T-helper 9 cell (primary cell): ENCODE data around the gene ROBO1.
"Not testable (repeated sequence)": the region's sequence is repeated elsewhere in the genome, so short reads cannot be mapped to it uniquely, and the experiment has no call there.

Experiments
- DNase-seq: peaks from one replicate; pipeline ENCODE4 v3.0.0-alpha.2; 2020

ROBO1 gene

DNA sequence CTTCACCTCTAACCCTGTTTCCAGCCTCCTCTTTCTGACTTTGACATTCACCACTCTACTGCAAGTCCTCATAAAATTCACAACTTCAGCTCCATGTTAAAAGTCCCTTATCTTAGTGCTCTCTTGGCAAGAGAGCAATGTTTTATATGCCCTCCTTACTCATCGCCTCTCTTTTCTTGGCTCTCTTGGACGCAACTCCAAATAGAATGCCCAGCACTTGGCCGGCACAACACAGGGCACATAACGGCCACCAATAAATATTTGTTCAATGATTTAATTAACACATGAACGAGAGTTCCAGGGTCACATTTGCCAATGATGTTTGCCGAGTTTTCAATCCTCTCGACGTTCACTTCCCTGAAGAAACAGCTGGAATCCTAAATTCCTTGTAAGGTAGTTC is 401.4 kb downstream of the ROBO1 start:
- DNase-seq = no peak

DNA sequence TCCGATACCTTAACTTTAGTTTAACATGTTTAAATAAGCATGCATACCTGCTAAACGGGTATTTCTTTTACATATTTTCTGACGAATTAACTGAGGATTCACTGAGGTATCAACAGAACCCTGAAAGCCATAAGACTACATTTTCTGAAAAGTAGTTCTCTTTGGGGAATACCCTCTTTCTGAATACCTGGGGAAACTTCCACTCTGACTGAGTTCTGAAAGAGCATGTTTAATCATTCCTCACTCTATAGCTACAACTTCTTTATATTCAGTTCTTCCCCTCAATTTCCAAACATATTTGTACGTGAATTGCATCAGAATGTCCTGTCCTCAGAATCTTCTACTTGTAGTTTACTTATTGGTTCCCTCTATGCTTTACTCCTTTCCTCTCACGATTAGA is 403.0 kb downstream of the ROBO1 start:
- no peak for DNase-seq

DNA sequence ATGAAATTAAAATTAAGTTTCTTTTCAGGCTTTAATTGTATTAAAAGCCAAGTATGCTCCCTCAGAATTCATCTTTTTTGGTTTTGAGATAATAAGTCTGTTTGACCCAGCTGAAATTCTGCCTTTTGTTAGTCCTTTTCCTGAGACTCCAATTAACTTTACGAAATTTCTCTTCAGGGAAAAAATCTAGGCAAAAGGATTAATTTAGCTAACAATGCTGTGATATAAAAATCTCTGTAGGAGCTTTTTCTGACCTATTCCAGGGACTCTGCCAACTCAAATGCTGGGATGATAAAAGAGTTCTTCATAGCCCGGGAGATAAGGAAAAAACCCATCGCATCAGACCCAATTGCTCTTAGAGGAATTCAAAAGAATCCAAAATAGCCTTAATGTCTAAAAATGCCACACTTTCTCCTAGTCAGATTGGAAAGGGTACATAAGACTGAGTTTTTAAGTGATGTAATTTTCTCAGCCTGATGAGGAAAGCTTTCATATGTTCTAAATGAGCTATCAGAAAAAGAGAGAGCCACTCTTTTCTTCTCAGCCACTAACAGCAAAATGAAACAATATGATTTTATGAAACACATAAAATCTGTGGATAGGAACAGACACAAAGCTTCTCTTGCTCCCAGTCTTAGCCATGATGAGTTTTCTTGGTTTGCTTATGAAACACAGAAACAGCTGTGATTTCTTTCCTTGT is 405.1 kb downstream of the ROBO1 start:
- DNase-seq = no peak

DNA sequence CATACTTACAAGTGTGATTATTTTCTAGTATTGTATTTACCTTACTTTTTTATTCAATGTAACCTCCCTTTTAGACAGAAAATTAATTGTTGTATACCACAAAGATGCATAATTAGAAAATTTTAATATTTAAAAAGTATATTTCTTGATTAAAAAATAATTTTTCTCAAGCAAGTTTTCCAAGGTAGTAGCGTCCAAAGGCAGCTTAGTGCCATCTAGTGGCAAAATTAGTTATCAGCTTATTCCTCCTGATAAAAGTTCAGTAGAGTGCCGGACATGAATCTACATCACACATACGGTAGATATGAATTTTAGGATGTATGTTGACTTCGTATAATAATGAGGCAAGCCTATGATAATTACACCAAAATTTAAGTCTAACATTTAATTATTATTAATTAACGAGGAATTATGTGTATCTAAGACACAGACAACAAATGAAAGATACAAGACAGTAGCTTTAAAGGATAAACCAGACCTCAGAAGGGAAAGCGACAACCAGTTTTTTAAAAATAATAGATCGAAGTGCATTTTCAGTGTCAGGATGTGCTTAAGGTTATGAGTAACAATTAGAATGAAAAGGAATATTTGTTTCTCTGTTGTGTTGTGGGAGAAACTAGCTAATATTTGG is 405.9 kb downstream of the ROBO1 start:
- DNase-seq = no peak

DNA sequence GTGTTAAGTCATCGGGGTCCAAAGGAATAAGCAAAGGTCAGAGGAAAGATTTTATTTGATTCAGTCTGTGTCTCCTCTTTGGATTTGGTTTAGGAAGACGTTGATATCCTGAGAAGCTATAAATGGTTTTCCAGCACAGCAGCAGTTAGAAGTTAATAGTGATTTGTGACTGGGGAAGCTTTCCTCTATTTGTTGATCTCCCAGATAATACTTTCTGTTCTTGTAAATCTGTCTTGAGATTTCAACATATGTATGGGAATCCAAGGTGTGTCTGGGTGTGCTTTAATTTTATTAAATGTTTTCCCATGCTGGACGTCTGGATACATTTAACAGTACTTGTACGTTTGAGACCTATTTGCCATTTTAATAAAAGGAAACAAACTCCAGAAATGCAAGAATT is 409.5 kb downstream of the ROBO1 start:
- no peak for DNase-seq

DNA sequence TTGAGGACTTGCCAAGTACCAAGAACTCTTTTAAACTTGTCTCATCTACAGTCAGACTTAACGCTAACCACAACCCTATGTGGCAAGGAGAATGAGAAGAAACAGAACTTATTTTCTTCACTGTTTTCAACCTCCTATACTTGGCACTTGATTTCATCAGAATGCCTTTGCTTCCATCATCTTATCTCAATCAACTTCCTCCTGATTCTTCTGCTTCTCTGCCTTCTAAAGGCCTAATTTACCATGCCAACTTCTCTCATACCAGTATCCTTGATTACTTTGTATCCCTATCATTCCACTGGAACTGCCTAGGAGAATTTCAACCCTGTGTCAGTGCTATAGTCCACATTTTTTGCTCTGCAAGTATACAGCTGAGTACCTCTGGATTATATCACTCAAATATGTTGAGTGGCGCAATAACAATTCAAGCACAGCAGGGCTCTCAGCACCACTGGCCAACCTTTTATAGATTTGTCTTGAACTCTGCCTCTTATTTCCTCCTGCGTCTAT is 413.6 kb downstream of the ROBO1 start:
- DNase-seq = no peak

DNA sequence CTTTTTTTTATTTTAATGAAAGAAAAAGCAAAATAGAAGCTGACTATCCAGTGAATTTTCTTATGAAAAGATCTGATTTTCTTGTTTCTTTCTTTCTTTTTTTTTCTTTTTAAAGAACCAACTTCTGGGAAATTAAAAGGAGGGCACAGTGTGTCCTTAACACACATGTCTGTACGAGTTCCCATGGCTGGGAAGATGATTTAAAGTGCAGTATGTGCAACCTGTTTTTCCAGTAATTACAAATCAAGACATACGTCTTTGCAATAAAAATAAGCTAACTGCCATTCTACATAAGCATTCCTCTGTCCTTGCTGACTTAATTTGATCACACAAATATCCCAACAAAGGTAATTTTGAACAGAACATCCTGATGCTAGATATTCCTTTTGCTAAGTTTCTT is 416.1 kb downstream of the ROBO1 start:
- no peak for DNase-seq

DNA sequence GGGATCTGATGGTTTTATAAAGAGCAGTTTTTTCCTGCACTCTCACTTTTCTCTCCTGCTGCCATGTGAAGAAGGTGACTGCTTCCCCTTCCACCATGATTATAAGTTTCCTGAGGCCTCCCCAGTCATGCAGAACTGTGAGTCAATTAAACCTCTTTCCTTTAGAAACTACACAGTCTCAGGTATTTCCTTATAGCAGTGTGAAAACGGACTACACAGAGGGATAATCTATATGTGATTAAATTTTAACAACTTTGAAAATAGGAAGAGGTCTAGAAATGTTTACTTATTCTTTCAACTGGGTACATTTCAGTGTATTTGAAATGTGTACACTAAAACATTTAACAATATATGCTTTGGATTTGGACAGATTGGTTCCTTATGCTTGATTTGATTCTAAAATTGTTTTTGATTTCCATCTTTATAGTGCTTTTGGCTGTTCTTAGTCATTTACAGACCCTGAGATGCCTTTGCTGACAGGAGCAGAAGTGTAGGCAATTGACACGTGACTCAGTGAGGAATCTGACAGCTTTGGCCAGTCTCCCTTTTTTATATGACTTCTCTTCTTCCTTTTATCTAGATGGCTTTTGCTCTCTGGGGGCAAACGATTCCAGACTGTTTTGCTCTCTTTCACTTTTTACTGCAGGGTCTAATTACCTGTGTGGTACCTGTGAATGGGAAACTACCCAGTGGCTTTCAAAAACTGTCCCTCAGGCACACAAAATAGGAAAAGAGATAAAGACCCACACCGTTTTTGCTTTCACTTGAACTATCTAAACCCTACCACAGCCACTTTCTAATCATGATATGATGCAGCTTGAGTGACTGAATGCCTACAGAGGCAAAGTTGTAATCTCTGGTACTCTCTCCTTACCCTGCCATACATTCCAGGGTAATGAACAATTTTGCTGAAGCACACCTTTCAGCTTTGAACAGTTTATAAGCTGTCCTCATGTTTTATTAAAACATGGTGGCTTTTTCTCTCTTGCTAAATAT is 422.6 kb downstream of the ROBO1 start:
- DNase-seq = no peak

DNA sequence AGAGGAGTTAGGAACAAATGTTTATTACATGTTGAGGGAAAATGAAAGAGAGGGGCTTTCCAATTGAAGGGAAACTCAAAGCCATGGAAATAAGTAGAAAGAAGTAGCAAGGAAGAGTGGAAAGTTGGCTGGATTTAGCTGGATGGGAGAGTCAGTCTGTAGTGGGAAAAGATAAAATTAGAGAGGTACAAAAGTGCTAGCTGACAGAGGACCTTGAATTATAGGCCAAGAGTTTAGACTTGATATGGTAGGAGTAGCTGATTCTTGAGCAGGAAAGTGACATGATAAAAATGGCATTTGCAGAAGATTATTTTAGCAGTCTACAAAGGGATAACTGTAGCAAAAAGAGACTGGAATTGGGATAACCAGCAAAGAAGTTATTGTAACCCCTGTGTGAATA is 425.8 kb downstream of the ROBO1 start:
- DNase-seq = no peak

DNA sequence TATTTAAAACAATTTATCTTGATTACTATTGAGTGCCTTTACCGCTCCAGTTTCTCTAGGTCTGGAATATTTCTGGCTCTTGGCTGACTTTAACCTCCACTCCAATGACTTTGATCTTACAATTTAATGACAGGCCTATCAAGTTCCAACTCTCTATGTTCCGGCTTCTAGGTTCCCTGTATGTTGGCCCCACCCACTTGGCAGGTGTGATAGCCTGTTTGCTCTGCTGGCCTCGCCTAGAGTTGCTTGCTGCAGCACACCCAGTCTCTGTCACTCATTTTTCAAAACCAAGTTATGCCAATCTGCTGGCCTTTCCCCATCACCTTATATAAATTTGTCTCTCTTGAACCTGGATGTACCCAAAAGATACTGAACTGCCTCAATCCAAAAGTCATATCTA is 428.0 kb downstream of the ROBO1 start:
- DNase-seq = no peak

DNA sequence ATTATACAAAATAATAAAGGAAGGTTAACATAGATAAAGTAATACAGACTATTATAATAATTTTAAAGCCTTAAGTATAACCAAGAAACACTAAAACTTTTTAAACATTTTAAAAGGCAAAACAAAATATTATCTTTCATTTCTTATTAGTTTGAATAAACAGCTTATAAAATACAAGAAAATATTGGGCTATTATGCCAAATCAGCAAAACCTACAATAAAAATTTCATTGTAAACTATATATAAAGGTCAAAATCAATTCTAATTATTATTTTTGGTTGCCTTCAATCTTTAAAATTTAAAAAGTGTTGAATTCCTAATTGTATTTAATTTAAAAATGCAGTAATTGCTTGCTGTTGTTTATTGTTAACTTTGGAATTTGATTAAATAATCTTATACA is 430.0 kb downstream of the ROBO1 start:
- DNase-seq = no peak

DNA sequence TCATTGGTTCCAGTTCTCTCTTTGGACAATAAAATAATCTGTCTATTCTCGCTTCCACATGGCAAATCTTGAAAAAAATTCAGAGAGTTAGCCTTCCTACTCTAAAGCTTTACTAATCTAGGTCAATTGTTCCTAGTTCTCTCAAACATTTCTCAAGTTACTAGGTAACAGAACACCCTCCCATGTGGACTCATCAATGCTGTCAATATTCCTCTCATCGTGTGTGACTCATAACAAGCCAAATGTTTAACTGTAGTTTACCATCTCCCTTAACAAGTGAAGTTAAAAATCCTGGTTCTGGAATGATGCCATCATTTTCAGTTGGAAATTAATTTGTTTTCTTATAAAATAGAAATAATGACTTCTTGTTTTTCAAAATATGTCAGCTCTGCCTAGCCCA is 438.6 kb downstream of the ROBO1 start:
- DNase-seq = no peak

DNA sequence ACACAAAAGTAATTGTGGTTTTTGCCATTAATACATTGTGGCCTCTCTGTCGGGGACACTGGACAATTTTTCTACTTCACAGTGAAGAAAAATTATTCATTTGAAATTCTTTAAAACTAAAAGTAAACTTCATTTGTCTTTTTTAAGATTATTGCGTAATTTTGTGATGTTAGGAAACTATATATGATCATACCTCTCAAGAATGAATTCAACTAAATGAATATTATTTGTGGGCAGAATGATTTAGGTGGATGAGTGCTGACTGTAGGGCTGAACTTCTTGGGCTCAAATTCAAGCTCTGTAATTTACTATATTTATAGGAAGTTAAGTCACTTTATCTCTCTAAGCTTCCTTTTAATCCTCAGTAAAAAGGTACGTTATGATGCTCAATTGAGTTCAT is 441.2 kb downstream of the ROBO1 start:
- DNase-seq = no peak

DNA sequence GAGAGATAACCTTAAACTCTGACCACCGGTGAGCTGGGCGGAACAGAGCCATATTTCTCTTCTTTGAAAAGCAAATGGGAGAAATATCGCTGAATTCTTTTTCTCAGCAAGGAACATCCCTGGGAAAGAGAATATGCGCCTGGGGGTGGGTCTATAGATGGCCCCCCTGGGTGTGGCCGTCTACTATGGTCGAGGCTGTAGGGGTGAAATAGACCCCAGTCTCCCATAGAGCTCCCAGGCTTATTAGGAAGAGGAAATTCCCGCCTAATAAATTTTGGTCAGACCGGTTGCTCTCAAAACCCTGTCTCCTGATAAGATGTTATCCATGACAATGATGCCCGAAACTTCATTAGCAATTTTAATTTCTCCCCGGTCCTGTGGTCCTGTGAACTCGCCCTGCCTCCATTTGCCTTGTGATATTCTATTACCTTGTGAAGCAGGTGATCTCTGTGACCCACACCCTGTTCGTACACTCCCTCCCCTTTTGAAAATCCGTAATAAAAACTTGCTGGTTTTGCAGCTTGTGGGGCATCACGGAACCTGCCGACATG is 441.9 kb downstream of the ROBO1 start:
- DNase-seq = not testable (repeated sequence)

DNA sequence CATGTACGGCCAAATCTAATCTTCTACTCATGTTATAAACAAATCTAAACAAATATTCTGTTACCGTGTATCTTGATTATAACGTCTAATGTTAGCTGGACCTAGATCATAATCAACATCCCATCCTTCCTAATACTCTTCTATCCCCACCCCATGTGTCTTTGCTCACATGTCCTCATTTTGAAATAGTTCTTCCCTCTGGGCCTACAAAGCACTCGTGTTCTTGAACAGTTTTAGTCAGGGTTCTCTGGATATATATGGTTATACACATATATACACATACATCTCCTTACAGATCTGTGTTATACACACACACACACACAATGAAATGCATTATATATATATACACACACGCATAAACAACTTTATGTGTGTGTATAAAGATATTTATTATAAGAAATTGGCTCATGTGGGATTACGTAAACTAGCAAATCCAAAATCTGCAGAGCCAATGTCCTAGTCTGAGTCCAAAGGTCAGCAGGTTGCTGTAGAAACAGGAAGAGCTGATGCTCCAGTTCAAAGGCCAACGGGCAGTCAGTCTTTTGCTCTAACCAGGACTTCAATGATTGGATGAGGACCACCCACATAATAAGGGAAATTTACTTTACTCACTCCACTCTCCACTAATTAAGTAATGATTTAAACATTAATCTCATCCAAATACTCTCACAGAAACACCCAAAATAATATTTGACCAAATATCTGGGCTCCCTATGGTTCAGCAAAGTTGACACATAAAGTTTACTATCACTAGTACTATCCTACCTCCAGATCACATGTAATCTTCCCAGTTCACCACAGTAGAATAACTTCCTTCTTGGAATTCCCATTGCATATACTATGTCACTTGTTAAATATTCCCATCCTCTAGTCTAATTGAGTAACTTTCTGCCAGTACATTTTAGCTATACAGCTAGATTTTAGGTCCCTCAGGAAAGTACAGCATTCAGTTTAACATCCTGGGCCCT is 450.0 kb downstream of the ROBO1 start:
- no peak for DNase-seq

DNA sequence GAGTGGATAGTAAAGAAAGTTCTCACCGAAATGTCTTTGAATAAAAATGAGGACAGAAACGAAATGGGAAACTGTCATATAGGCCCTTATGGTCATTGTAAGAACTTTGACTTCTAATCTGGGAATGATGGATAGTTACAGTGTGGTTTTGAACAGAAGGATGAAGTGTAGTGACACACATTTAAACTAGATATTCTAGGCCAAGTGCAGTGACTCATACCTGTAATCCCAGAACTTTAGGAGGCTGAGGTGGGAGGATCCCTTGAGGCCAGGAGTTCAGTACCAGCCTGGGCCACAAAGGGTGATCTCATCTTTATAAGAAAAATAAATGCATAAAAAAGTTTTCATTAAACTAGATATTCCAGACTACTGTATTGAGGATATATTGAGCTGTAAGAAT is 452.8 kb downstream of the ROBO1 start:
- DNase-seq = no peak

DNA sequence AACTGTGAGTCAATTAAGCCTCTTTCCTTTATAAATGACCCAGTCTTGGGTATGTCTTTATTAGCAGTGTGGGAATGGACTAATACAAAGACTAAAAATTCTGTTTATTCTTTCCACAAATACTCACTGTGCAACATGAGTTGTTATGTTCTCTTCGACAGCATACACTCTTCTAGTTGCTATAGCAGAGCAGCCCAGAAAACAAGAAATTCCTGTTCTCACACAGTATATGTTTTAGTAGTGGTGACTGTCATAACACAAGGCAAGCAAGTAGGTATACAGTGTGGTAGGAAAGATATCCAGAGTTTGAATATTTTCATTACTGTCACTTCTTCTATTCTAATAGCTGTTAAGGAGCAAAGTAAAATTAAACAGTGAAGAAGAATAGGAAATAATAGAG is 453.3 kb downstream of the ROBO1 start:
- no peak for DNase-seq

DNA sequence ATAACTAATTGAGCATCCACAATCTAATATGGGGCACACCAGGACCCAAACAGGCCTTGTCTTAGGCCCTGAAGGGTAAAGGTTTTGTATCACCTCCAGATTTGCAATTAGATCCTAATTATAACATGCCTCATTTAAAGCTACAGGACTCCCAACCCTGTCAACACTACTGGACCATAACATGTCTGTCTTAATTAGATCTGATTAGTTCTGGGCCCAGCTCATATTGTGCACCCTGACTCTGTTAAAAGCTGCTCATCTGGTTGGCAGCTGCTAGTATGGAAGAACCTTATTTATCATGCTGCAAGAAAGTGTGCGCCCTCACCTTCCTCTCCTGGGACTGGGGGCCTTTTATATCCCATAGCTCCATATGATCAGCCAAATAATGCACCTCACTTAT is 457.8 kb downstream of the ROBO1 start:
- DNase-seq = no peak

DNA sequence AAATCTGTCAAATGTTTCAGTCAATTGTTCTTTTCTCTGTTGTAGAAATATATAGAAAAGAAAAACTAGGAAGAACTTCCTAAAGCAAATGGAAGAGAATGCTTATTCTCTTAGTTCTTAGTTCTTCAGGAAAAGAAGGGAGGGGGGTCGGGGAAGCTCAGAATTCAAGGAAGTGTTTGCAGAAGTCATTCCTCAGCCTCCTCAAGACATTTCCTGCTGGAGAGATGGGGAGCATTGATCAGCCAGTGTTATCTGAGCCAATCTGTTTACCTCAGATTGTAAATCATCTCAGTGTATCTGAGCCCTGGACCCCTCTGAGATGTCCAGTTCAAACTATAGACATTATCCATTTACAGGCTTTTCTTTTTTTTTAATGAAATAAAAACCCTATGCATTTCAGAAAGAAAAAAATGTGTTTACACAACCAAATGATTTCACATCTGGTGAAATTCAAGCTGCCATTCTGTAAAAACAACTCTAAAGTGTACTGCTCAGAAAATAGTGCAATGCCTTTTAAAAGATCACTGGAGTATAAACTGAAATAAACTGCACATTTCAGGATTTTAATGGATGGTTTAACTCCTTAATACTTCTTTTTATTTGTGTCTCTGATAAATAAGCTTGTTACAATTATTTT is 460.7 kb downstream of the ROBO1 start:
- no peak for DNase-seq

DNA sequence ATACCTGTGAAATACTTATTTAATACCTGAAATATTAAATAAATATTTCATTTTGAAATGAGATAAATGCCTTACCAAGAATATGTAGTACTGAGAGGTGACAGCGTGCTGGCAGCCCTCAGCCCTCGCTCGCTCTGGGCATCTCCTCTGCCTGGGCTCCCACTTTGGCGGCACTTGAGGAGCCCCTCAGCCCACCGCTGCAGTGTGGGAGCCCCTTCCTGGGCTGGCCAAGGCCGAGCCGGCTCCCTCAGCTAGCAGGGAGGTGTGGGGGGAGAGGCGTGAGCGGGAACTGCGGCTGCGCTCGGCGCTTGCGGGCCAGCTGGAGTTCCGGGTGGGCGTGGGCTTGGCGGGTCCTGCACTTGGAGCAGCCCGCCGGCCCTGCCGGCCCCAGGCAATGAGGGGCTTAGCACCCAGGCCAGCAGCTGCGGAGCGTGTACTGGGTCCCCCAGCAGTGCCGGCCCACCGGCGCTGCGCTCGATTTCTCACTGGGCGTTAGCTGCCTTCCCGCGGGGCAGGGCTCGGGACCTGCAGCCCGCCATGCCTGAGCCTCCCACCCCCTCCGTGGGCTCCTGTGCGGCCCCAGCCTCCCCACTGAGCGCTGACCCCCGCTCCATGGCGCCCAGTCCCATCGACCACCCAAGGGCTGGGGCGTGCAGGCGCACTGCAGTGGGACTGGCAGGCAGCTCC is 467.7 kb downstream of the ROBO1 start:
- not testable (repeated sequence) for DNase-seq
